ENCODE results near the gene CRYBG2.
"Not testable (repeated sequence)": the region's sequence is repeated elsewhere in the genome, so short reads cannot be mapped to it uniquely, and the experiment has no call there.

CRYBG2 gene

GRCh38 chr1:26318338-26319064 is 35.4 kb downstream of the CRYBG2 start:
- no peak for DNase-seq

GRCh38 chr1:26317612-26318337 is 36.2 kb downstream of the CRYBG2 start, which contains the start of gene CD52:
CD52 (plus strand) TSS chr1:26317958; CDS start chr1:26318018, 60 bp downstream.
- peak; percentile 54 for DNase-seq

- DNase-seq, result no peak
Measured at GRCh38 chr1:26317146-26317545, 36.8 kb downstream of the CRYBG2 start.

DNA sequence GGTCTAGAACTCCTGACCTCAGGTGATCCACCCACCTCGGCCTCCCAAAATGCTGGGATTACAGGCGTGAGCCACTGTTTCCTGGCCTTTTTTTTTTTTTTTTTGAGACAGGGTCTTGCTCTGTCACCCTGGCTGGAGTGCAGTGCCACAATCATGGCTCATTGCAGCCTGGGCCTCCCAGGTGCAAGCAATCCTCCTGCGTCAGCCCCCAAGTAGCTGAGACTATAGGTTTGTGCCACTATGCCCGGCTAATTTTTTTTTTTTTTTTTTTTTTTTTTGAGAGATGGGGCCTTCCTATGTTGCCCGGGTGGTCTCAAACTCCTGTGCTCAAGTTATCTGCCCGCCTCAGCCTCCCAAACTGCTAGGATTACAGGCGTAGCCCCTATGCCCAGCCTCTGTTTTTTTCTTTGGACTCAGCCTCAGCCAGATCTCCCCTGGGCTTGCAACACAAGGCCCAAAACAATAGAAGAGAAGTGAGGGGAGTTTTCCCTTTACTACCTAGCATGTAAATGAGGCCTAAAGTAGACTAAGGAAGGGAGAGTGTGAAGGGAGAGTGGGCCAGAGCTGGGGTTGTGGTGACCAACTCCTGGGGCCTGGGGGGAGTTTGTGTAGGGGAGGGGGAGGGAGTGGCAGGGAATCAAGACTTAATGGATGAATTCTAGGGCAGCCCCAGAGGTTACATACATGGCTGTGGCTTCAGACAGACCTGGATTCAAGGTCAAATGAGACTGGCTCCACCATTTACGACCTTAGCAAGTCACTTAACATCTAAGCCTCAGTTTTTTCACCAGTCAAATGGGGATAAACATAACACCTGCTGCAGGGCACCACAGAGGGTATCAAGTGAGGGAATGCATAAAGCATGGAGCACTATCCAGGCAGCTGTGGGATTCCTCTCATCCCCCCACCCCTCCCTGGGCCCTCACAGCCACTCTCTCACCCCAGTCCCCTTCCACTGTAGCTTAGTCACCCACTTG is 37.8 kb downstream of the CRYBG2 start:
- no peak for DNase-seq

DNA sequence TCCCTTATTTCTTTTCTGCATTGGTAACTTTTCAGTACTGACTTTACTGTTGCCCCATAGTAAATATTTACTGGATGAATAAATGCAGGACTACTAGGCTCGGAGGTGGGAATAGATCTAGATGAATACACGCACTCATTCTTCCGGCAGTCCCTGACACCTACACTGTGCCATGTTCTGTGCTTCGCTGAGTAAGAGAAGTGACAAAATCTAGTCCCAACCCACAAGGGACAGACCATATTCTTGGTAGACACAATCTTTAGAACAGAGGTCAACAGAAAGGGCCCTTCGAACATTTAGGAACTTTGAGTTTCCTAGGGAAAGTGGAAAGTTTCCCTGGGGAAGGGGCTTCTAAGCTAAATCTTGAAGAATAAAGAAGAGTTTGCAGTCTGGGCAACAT is 39.4 kb downstream of the CRYBG2 start:
- no peak for DNase-seq

DNA sequence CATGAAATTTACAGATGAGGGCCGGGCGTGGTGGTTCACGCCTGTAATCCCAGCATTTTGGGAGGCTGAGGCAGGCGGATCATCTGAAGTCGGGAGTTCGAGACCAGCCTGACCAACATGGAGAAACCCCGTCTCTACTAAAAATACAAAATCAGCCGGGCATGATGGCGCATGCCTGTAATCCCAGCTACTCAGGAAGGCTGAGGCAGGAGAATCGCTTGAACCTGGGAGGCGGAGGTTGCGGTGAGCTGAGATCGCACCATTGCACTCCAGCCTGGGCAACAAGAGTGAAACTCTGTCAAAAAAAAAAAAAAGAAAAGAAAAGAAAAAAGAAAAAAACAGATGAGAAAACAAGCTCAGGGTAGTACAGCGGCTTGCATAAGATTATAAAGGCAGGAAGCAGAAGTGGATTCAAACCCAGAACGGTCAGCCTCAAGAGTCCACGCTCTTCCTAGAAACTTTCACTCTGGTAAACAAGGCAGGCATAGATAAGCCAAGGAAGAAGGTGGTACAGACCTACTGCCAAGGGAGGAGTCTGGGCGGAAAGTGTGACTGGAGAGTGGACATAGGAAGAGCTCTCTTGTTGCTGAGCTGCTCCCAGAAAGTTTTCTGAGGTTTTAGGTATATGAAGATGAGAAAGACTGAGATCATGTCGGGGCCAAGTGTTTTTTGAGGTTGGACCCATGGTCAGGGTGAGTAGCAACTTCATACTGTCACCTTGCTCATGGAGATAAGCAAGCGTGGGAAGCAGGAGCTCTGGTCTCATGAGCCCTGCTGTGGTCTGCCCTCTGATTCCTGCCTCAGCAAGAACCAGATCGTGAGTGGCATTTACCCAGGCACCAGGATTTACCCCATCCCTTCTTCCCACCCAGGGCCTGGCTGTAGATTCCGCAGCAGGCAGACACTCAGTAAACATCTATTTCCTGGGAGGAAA is 45.7 kb downstream of the CRYBG2 start:
- not testable (repeated sequence) for DNase-seq

GRCh38 chr1:26307363-26307781 is 46.6 kb downstream of the CRYBG2 start:
- no peak for DNase-seq

DNA sequence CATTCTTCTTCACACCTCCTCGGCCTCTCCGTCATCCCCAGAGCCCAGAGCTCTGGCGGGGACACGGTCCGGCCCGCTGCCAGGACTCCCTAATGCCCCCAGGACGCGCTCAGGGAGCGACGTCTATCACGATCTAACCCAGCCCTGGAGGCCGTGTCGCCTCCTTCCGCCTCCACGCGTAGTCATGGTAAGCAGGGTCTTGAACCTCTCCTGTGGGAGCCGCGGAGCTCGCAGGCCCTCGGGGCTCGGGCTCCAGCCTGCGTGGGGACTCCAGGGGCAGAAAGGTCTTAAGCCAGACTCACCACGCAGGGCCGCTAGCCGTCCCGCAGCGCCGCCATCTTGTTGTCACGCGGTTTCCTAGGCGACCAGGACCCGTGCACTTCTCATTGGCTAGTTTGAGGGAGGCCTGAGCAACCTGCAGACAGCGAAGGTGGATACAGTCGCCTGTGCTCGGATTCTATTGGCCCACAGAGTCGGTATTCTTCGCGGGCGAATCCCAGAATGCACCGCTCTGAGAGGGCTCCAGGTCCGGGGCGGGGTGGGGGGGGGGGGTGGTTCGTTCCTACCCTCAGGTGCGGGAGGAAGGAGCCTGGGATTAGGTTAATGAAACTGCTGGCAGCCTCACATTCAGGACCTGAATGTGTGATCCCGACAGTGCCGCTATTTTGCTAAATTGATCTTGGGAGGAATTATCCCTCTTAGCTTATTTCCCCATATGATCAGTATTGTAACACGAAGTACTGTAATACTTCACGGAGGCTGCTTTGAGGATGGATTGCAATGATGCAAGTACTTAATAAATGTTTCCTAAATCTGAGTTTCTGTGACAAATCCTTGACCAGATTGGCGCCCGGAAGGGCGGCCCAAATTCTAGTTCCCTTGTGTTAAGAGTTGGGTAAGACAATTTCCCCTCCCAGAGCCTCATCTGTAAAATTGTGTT is 47.4 kb downstream of the CRYBG2 start, which contains the start of gene UBXN11:
Gene UBXN11, minus strand, starts transcription at position 347 of the 940 bp plus-strand sequence. CDS start 3,753 bp downstream, outside the sequence.
- peak; percentile 85 for DNase-seq

DNA sequence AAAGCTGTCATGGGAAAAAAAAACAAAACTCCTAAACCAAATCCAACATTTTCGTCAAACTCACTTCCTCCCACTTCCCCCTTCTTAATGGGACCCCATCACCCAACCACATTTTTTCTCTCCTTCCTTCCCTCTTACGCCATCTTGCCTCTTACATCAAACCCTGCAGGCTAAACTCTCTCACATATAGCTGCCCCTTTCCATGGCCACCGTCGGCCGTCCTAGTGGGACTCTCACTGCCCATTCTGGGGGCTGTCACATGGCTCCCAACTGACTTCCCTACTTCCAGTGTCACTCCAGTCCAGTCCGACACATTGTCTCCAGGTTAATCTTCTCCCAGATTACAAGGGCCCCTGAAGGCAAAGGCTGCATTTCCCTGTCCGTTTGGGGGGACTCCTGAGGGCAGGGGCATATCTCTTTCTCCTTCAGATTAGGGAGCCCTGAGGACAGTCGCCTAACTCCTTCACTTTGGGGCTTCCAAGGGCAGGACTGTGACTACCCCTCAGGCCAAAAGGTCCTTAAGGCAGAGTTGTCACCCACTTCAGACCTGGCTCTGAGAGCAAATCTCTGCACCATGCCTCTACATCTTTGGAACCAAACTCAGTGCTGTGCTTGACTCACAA is 48.2 kb downstream of the CRYBG2 start:
- DNase-seq, result no peak

- DNase-seq, result no peak
Measured at GRCh38 chr1:26302733-26303405, 51.1 kb downstream of the CRYBG2 start.

GRCh38 chr1:26300578-26301275 is 53.2 kb downstream of the CRYBG2 start:
- DNase-seq, result no peak

GRCh38 chr1:26297791-26298124 is 56.2 kb downstream of the CRYBG2 start:
- DNase-seq, result no peak

DNA sequence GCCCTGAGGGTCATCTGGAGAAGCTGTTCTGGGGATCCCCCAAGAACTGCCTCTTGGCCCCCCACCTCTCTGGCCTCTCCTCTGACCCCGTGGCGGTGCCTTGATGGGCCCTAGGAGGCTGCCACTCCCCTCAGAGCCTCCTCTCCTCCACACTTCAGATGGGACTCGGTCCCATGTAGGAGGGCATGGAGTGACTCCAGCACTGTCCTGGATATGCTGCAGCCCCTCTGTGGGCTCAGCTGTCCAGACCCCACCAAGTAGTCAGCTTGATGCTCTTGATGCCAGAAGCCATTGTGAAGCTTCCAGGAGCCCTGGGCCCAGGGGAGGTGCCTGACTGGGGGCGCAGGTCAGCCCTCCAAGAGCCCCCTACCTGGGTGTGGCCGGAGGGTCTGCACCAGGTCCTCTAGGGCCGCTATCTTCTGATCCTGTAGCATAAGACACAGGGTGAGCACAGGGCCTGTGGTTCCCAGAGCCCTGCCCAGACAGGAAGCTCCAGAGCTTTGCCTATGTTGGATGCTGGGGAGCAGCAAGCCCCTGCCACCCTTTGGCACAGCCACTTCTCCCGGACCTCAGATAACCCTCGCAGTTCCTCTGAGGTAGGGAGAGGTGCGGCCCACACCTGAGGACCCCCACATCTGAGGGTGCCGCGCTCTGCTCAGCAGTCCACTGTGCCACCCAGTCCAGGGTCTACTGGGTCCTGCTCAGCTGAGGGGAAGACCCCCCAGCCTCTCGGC is 56.7 kb downstream of the CRYBG2 start:
- DNase-seq, result no peak

- DNase-seq, result no peak
Measured at GRCh38 chr1:26296340-26297056, 57.4 kb downstream of the CRYBG2 start.

GRCh38 chr1:26295194-26296138 is 58.5 kb downstream of the CRYBG2 start:
- no peak for DNase-seq

DNA sequence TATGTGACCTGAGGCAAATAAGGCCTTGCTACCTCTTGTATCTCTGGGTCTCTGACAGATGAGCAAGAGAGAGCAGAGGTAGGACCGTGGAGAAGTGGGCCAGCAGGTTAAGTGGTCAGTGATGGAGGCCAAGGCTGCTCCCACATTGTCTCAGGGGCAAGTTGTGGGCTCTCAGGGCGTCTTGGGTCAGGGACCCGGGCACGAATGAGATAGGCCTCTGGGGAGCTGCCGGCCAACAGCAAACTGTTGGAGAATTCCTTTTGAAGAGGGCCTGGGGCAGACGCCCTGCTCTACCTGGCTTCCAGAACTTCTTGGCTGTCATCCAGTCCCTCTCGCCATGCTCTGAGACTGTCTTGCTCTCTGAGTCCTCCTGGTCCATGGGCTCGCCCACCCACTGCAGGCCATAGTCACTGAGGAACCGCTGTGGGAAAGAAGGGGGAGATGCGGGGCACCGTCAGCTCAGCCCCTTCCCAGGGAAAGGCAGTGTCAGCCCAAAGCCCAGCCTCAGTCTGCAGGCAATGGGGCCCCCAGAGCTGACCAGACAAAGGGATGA is 59.9 kb downstream of the CRYBG2 start:
- DNase-seq, result no peak

Measured in activated CD4-positive, alpha-beta T cell treated with anti-CD3 and anti-CD28 coated beads for 1 hour (primary cell).